Left ventricle myocardium inferior (tissue), 1 donor: Measurements from ENCODE around the gene NR0B2. TPM values are rescaled to one million over a fixed set of nuclear protein-coding genes. Genes with fewer than 3 reads are reported as not detected.

Experiments used
- DNase-seq: peaks from one replicate; pipeline ENCODE4 v3.0.0-alpha.2; 2020
- H3K27ac ChIP-seq: fragments of 200-600 bp; replicated peaks from 2 replicates; pipeline ENCODE4 v1.8.0; 2021
- H3K27me3 ChIP-seq: fragments of 200-600 bp; 2 replicates; pipeline ENCODE4 v1.8.0; 2021; ENCODE audit warnings: low read depth
- H3K36me3 ChIP-seq: fragments of 200-600 bp; 2 replicates; pipeline ENCODE4 v1.8.0; 2021
- H3K4me1 ChIP-seq: fragments of 200-600 bp; 2 replicates; pipeline ENCODE4 v1.8.0; 2021
- H3K4me3 ChIP-seq: fragments of 200-600 bp; 2 replicates; pipeline ENCODE4 v1.8.0; 2021; ENCODE audit warnings: mild to moderate bottlenecking, moderate library complexity
- H3K9me3 ChIP-seq: fragments of 200-600 bp; replicated peaks from 2 replicates; pipeline ENCODE4 v1.8.0; 2021
- CTCF ChIP-seq: fragments of 200-600 bp; IDR thresholded peaks from 2 replicates; pipeline ENCODE4 v1.8.0; 2021; ENCODE audit warnings: antibody characterized with exemption, mild to moderate bottlenecking, borderline replicate concordance
- intact Hi-C: fragments of 100-400 bp; cut with micrococcal nuclease; formaldehyde crosslinking; loops from one replicate; pipeline ENCODE4 v1.11.0; 2022
- total RNA-seq: library from RNA; stranded (reverse); fragmentation: NEBNext Ultra II Directional; extraction: Animal tissue kit (Norgen Biotek cat#: 25700); gene quantifications from one replicate; pipeline ENCODE4 v1.2.1, GENCODE V29; 2021
- donor health status: DM: no; HTN: yes; CAD: no; lungs with severe emphysema.

Gene NR0B2
- total RNA-seq, 1 donor from 2014 or later, result 7.2 TPM

- H3K4me3 ChIP-seq, result peak overlapping the region; percentile 69
- H3K27ac ChIP-seq, result no peak overlapping the region
- H3K27me3 ChIP-seq, result no peaks in the 10 kb centered on the region
- no peaks in the 10 kb centered on the region for H3K9me3 ChIP-seq
- H3K4me1 ChIP-seq, result peaks cover 23% of the 10 kb centered on the region
- H3K36me3 ChIP-seq, result no peaks in the 10 kb centered on the region
- intact Hi-C loops, result no loop called here
- TF ChIP-seq CTCF, result no peak
- DNase-seq, result no peak
These were observed 1.7 kb downstream of the NR0B2 start for GRCh38 chr1:26912147-26912490.

- Histone ChIP-seq H3K9me3 (no peaks in the 10 kb centered on the region), H3K36me3 (no peaks in the 10 kb centered on the region), H3K27me3 (no peaks in the 10 kb centered on the region), H3K27ac (no peak overlapping the region), H3K4me3 (peak overlapping the region; percentile 69), H3K4me1 (peaks cover 23% of the 10 kb centered on the region)
- no peak for DNase-seq
- intact Hi-C loops, result no loop called here
- TF ChIP-seq CTCF, result no peak
These were observed 2.2 kb downstream of the NR0B2 start for GRCh38 chr1:26911399-26912146.

- DNase-seq, result no peak
- H3K27ac ChIP-seq, result no peak overlapping the region
- H3K27me3 ChIP-seq, result no peaks in the 10 kb centered on the region
- no peak overlapping the region for H3K4me3 ChIP-seq
- no peak for TF ChIP-seq CTCF
- peaks cover 23% of the 10 kb centered on the region for H3K4me1 ChIP-seq
- intact Hi-C loops, result no loop called here
- H3K36me3 ChIP-seq, result no peaks in the 10 kb centered on the region
- no peaks in the 10 kb centered on the region for H3K9me3 ChIP-seq
These were observed 3.2 kb downstream of the NR0B2 start for GRCh38 chr1:26910343-26911160.

GRCh38 chr1:26909951-26910342 is 3.8 kb downstream of the NR0B2 start:
- intact Hi-C loops, result no loop called here
- H3K27me3 ChIP-seq, result no peaks in the 10 kb centered on the region
- no peaks in the 10 kb centered on the region for H3K36me3 ChIP-seq
- no peak overlapping the region for H3K4me3 ChIP-seq
- TF ChIP-seq CTCF, result no peak
- peaks cover 21% of the 10 kb centered on the region for H3K4me1 ChIP-seq
- DNase-seq, result no peak
- H3K27ac ChIP-seq, result no peak overlapping the region
- H3K9me3 ChIP-seq, result no peaks in the 10 kb centered on the region

- no peak overlapping the region for H3K4me3 ChIP-seq
- H3K36me3 ChIP-seq, result no peaks in the 10 kb centered on the region
- intact Hi-C loops, result no loop called here
- peaks cover 11% of the 10 kb centered on the region for H3K4me1 ChIP-seq
- H3K27me3 ChIP-seq, result no peaks in the 10 kb centered on the region
- no peak for TF ChIP-seq CTCF
- DNase-seq, result no peak
- no peak overlapping the region for H3K27ac ChIP-seq
- no peaks in the 10 kb centered on the region for H3K9me3 ChIP-seq
These were observed 6.5 kb downstream of the NR0B2 start for GRCh38 chr1:26907071-26907917.
